Dedifferentiated amniotic fluid mesenchymal stem cell (primary cell): Measurements from ENCODE around the gene SSTR4.
"Not testable (repeated sequence)": the region's sequence is repeated elsewhere in the genome, so short reads cannot be mapped to it uniquely, and the experiment has no call there.

ENCODE experiments used
- DNase-seq: peaks from one replicate; pipeline ENCODE4 v3.0.0-alpha.2; 2016; ENCODE audit errors: extremely low spot score

The SSTR4 gene

GRCh38 chr20:23018941-23019340 is 16.2 kb upstream of the SSTR4 start:
- DNase-seq = no peak

- DNase-seq = no peak
Observed at GRCh38 chr20:23019403-23019802, 15.7 kb upstream of the SSTR4 start.

GRCh38 chr20:23020230-23021018 is 14.7 kb upstream of the SSTR4 start:
- DNase-seq = no peak

GRCh38 chr20:23021541-23021940 is 13.6 kb upstream of the SSTR4 start:
- no peak for DNase-seq

GRCh38 chr20:23021951-23022350 is 13.2 kb upstream of the SSTR4 start:
- DNase-seq = no peak

GRCh38 chr20:23022849-23023248 is 12.3 kb upstream of the SSTR4 start:
- no peak for DNase-seq

- DNase-seq = no peak
Observed at GRCh38 chr20:23023621-23024177, 11.4 kb upstream of the SSTR4 start.

- DNase-seq = no peak
Observed at GRCh38 chr20:23024701-23025100, 10.4 kb upstream of the SSTR4 start.

GRCh38 chr20:23025503-23025902 is 9.6 kb upstream of the SSTR4 start:
- not testable (repeated sequence) for DNase-seq

GRCh38 chr20:23027721-23028120 is 7.4 kb upstream of the SSTR4 start:
- DNase-seq = no peak

GRCh38 chr20:23028392-23028791 is 6.7 kb upstream of the SSTR4 start:
- no peak for DNase-seq

- no peak for DNase-seq
Observed at GRCh38 chr20:23029324-23029723, 5.8 kb upstream of the SSTR4 start.

- DNase-seq = no peak
Observed at GRCh38 chr20:23031346-23031745, 3.8 kb upstream of the SSTR4 start.

GRCh38 chr20:23032056-23032749 is 2.9 kb upstream of the SSTR4 start:
- no peak for DNase-seq

- no peak for DNase-seq
Observed at GRCh38 chr20:23032750-23033078, 2.4 kb upstream of the SSTR4 start.

GRCh38 chr20:23033918-23034317 is 1.2 kb upstream of the SSTR4 start:
- no peak for DNase-seq

GRCh38 chr20:23035731-23036130 is 619 bp downstream of the SSTR4 start:
- DNase-seq = no peak

GRCh38 chr20:23036371-23036770 is 1.3 kb downstream of the SSTR4 start:
- DNase-seq = no peak

- no peak for DNase-seq
Observed at GRCh38 chr20:23037017-23037481, 1.9 kb downstream of the SSTR4 start.

- no peak for DNase-seq
Observed at GRCh38 chr20:23039136-23039875, 4.2 kb downstream of the SSTR4 start.

GRCh38 chr20:23039885-23040508 is 4.9 kb downstream of the SSTR4 start:
- no peak for DNase-seq

GRCh38 chr20:23042270-23042669 is 7.2 kb downstream of the SSTR4 start:
- no peak for DNase-seq
